GM19043 (cell line): ENCODE data around the gene ELF1.
A peak's percentile ranks its signal among the peaks of the same experiment; 100 is the strongest.
"Not testable (repeated sequence)": the region's sequence is repeated elsewhere in the genome, so short reads cannot be mapped to it uniquely, and the experiment has no call there.

ENCODE experiments used
- ATAC-seq: cut with Tn5 transposase; IDR thresholded peaks from one replicate; pipeline ENCODE4 v1.9.1; 2021; ENCODE audit warnings: low read depth; ENCODE audit not compliant: unreplicated experiment

Gene ELF1

DNA sequence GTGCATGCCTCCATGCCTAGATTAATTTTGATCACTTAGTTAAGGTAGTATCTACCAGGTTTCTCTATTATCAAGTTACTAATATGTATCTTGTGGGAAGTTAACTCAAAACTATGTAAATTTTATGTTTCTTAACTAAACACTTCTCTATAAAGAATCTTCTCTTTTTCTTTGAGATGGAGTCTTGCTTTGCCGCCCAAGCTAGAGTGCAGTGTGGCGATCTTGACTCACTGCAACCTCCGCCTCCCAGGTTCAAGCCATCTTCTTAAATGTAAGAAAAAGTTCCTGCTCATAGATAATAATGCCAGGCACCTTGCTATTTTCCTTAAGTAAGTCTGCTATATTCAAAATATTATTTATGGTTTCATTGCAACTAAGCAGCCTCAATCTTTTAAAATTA, 58.4 kb downstream of the ELF1 start:
- ATAC-seq = no peak

- no peak for ATAC-seq
These were observed 60.5 kb downstream of the ELF1 start for GRCh38 chr13:40958655-40959054.

- no peak for ATAC-seq
These were observed 72.6 kb downstream of the ELF1 start for GRCh38 chr13:40946485-40946884.

GRCh38 chr13:40943073-40943472, 76.0 kb downstream of the ELF1 start:
- no peak for ATAC-seq

DNA sequence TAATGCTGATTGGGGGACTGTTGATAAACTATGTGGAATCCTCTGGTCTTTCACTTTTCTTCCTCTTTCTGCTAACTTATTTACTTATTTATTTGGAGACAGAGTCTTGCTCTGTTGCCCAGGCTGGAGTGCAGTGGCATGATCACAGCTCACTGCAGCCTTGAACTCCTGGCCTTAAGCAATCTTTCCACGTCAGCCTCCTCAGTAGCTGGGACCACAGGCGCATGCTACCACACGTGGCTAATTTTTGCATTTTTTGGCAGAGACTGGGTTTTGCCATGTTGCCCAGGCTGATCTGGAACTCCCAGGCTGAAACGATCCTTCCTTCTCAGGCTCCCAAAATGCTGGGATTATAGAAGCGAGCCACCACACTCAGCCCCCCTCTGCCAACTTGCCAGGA, 77.5 kb downstream of the ELF1 start:
- no peak for ATAC-seq

DNA sequence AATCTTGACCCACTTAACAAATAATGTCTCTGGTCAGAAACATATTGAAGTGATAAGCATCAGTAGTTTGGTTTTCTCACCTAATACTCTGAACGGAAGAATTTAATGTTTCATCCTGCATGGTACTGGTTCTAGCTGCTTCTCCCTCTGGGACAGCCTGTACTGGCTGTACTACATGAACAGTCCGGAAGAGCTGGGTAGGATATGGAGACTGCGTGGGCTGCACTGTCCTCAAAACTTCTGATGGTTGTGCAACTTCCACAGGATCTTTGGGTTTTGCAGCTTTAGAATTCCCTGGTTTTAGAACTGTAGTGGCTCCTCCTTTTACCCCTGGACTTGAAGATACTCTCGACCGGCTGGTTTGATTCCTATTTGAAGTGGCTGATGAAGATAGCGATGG, 78.3 kb downstream of the ELF1 start:
- ATAC-seq = no peak

DNA sequence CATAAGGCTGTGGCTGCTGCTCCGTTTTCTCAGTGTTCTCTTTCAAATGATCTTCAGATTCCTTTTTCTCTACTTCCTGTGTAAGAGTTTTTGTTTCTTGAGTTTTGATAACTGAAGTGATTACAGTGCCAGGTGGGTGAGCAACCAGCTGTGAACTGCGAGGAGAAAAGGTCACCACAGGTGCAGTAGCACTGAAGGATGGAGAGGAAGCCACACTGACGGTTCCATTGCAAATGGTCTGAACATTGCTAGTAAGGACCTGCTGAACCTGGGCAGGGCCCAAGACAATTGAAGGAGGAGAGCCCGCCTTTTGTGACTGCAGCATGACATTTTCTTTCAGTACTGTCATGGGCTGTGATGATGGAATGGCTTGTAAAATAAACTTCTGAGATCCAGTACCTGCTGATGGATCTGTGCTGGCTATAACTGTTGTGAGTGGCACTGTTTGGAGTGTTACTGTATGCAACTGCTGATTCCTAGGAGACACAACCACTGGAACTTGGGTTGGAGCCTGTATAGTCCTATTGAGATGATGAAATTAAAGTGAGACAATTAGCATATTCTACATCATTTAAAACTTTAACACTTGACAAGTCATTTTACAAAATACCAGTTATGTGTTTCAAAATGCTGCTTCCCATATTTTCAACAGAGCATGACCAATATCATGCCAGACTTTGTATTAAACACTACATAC, 85.5 kb downstream of the ELF1 start:
- peak; percentile 65 for ATAC-seq

DNA sequence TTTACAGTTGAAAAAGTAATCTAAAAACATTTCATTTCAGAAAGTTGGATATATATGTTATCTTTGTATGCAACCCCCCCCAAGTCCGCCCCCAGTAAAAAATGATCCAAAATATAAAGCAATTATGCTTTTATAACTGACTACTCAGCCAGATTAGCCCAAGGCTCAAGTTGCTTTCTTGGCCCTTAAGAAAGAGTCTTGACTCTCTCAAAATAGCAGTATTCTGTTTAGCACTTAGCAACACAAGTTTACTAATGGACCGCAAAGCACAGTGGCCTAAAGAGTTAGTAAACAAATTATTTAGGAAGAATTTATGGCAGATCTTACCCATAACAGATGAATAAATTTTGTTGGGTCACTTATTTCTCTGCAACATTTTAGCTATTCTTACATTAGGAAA, 86.9 kb downstream of the ELF1 start:
- no peak for ATAC-seq

DNA sequence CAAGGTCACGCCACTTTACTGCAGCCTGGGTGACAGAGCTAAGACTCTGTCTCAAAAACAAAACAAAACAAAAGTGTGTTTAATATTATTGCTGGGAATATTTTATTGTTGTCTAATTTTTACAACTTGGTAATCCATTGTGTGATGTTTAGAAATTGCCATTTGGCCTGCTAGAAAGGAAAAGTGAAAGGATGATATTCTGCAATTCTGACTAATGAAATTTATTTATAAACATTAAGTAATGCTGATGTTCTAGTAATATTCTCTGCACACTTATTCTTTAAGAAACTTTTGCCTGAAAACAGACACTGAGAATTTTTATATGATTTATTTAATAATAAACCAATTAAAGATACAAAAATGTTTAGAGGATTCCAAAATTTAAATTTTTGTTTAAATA, 87.4 kb downstream of the ELF1 start:
- ATAC-seq = no peak

DNA sequence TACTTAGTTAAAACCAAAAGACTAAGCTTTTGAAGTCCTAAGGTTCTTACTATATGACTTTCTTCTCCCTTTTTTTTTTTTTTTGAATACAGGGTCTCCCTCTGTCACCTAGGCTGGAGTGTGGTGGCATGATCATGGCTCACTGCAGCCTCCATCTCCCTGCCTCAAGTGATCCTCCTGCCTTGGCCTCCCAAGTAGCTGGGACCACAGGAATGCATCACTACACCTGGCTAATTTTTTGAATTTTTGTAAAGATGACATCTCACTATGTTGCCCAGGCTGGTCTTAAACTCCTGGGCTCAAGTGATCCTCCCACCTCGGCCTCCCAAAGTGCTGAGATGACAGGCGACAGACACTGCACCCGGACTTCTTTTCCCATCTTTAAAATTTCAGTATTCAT, 89.2 kb downstream of the ELF1 start:
- ATAC-seq = not testable (repeated sequence)

- ATAC-seq = no peak
These were observed 90.1 kb downstream of the ELF1 start for GRCh38 chr13:40928980-40929379.

DNA sequence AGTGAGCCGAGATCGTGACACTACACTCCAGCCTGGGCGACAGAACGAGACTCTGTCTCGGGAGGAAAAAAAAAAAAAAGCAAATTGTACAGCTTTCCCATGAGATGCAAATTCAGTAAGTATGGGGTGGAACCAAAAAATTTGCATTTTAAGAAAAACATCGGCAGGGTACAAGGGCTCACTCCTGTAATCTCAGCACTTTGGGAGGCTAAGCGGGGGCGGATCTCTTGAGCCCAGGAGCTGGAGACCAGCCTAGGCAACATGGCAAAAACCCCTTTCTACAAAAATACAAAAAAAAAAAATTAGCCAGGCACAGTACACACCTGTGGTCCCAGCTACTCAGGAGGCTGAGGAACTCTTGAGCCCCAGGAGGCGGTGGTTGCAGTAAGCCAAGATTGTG, 91.2 kb downstream of the ELF1 start:
- no peak for ATAC-seq

DNA sequence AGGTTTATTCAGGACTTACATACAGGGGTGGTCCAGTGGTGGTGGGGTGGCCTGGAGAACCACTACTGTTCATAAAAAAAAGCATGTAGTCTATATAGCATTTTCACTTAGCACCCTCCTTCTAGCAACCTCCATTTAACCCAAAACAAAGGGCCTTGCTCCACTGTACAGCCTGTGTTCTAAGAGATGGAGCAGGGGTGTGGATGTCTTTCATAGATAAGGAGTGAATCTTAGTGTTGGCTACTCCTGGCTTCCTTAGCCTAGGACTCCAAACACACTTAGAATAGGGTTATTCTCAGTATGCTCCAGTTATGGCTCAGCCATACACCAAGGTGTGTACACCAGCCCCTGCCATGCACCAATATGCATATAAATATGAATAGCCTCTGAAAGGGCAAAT, 95.2 kb downstream of the ELF1 start:
- no peak for ATAC-seq

DNA sequence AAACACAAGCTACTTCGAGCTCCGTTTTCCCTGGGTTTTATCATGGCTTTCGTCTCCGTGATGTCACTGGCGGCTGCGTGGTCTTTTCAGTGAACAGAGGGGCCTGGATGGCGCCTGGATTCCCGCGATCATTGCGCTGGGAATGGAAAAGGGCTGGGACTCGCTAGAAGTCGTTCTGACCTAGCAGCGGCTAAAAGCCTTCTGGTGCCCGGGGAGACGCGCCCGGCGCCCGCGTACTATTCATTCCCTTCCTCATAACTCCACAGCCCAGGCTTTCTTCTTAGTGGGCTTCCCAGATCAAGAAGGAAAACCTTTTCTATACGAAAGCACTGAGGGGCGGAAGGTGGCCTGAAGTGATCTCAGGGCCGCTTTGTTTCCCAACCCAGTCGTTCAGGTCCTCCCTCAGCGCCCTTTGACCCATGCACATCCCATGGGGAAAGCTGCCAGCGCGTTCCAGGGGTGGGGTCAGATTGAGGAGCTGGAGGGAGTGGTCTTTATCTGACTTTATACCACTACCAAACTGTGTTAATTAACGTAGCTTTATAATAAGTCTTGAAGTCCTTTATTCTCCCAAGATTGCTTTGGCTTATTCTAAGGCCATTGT, 96.6 kb downstream of the ELF1 start:
- no peak for ATAC-seq

DNA sequence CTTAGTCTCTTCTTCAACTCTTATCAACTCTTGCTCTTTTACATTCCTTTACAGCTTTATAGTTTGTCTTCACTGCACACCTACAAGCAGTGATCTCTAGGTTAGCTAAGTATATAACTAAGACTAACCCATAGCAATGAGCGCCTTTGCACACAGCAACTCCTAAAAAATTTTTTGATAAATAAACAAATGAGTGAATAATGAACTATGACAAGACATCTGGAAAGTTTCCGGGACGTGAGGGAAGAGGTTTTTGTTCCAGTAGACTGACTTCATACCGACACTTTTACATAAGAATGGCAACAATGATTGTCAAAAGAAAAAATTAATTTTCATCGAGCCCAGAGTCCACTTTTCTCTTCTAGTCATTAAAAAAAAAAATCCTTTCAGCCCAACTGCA, 98.3 kb downstream of the ELF1 start:
- ATAC-seq = no peak

DNA sequence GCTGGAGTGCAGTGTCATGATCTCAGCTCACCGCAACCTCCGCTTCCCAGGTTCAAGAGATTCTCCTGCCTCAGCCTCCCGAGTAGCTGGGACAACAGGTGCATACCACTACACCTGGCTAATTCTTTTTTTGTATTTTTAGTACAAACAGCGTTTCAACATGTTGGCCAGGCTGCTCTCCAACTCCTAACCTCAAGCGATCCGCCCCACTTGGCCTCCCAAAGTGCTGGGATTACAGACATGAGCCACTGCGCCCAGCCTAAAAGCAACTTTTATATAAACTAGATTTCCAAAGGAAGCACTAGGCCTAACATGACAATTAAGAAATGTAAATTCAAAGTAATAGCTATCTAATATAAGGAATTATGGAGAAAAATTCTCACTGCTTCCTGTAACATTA, 99.2 kb downstream of the ELF1 start:
- ATAC-seq = not testable (repeated sequence)

DNA sequence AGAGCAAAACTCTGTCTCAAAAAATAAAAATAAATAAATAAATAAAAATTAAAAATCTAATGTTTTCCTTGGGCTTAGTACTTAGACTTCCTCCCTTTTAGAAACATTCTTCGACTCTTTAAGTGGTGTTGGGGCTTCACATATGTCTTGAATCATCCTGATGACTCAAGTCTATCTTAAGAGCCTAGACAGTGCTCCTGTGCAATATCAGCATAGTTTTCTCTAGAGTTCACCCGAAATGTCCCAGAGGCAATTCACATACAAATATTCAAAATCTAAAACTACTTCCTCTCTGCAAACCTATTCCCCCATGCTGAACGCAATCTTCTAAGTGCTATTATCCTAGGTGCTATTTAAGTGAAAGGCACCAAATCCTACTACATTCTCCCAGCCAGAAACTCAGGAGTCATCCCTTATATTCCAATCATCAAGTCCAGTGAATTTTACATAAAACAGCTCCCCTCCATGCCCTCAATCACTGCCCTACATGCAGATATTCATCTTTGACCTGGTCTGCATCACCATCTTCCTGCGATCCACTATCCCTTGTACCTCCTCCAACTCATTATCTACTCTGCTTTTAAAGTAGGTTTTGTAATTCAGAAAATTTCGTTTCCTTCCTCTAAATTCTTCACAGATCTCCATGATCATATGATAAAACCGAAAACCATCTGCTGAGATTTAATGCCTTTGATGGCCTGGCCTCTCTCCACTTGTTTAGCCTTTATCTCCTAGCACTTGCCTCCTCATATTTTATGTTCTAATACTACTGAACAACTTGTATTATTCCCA, 102.7 kb downstream of the ELF1 start:
- no peak for ATAC-seq

DNA sequence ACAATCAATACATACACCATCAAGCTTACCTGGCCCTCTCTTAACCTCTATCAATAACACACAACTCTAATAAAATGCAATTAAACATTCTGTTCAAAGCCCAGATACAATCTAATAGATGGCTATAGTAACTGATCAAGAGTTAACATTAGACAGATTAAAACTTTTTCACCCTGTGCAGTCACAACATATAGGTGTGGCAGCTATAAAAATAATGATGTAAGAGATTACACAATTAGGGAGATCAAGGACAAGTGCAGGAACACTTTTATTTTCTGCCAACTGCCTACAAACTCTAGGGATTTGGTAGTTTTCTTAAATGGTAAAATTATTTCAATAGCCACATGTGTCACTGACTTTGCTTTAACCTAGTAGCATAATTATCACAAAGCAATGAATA, 104.3 kb downstream of the ELF1 start:
- not testable (repeated sequence) for ATAC-seq

DNA sequence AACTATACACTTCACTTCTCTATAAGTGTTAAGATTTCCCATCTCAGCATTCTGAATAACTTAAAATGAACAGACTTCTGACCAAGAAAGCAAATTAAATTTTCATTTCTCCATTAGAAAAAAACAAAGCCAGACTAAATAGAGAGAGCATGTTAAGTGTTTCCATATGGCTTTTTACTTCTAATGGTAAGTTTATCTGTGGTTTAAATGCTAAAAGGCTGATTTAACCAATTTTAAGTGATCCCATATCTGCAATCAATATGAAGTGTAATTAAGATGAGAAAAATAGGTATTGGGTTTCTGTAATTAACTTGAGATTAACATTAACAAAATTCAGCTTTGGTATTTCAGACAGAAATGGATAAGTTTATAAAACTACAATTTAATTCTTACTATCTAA, 107.8 kb downstream of the ELF1 start:
- no peak for ATAC-seq

GRCh38 chr13:40910324-40911050, 108.6 kb downstream of the ELF1 start:
- no peak for ATAC-seq

DNA sequence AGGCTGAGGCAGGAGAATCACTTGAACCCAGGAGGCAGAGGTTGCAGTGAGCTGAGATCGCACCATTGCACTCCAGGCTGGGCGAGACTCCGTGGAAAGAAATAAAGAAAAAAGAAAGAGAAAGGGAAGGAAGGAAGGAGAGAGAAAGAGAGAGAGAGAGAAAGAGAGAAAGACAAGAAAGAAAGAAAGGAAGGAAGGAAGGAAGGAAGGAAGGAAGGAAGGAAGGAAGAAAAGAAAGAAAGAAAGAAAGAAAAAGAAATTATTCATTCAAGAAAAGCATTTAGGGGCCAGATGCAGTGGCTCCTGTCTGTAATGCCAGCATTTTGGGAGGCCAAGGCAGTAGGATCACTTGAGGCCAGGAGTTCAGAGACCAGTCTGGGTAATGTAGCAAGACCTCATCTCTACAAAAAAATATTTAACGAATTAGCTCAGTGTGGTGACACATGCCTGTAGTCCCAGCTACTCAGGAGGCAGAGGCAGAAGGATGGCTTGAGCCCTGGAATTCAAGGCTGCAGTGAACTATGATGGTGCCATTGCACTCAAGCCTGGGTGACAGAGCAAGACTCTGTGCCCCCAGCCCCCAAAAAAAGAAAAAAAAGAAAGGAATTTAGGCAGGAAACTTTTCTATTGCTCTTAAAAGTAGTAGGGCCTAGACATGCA, 109.4 kb downstream of the ELF1 start:
- ATAC-seq = not testable (repeated sequence)
